Activated CD4-positive, alpha-beta T cell treated with anti-CD3 and anti-CD28 coated beads, Interleukin-2, amount 50 U/mL, for 48 hours (primary cell): ENCODE results near the gene OR13F1.
"Not testable (repeated sequence)": the region's sequence is repeated elsewhere in the genome, so short reads cannot be mapped to it uniquely, and the experiment has no call there.

Experiments used
- DNase-seq, 2 experiments: peaks; one replicate each; pipeline ENCODE4 v3.0.0-alpha.2; 2020

Gene OR13F1, protein sequence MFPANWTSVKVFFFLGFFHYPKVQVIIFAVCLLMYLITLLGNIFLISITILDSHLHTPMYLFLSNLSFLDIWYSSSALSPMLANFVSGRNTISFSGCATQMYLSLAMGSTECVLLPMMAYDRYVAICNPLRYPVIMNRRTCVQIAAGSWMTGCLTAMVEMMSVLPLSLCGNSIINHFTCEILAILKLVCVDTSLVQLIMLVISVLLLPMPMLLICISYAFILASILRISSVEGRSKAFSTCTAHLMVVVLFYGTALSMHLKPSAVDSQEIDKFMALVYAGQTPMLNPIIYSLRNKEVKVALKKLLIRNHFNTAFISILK

DNA sequence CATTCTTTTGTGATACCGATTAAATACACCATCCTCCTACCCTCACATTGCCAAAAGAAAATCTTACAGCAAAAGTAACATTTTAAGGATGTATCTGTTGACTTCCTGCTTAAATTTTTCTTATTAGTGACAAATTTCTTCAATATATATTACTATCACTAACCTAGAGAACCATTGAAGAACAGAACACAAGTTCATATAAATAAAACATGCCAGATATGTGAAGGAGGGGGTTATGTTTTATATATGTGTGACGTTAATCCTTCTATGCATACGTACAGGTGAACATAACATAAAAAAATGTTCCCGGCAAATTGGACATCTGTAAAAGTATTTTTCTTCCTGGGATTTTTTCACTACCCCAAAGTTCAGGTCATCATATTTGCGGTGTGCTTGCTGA is at the start of gene OR13F1:
OR13F1 (plus strand) TSS at position 301 of the 400 bp plus-strand sequence; CDS start at position 301, 0 bp downstream.
- no peak for DNase-seq

- DNase-seq: no peak
Measured at GRCh38 chr9:104456831-104457230, 47.2 kb upstream of the OR13F1 start.

DNA sequence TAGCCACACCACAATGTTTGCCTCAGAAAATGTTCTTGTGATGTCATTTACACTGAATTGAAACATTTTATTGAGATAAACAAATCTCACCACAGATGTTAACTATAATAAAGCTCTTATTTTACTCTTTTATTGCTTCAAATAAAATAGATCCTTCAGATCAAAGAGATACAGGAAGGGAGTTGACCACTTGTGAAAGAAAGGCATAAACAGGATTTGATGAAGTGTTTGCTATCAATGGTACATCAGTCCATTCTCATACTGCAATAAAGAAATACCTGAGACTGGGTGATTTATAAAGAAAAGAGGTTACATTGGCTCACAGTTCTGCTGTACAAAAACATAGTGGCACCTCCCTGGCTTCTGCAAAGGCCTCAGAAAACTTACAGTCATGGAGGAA is 40.2 kb upstream of the OR13F1 start:
- no peak for DNase-seq

DNA sequence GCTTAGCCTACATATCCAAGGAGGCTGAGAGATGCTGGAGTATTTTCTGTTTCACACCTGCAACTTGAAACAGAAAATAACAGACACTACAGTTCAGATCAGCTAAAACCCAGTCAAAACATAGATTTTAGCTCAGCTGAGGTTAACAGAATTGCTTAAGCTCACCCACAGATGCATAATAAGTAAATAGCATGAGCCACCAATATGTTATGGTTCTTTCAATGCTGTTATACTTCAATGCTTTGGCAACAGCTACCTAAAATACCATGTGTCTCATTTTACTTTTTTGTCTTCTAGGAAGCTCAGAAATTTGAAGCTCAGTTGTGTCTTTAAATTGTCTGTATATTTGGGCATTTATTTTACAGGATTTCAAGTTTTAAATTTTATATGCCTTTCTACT is 35.8 kb upstream of the OR13F1 start:
- no peak for DNase-seq

GRCh38 chr9:104482921-104483570 is 21.0 kb upstream of the OR13F1 start:
- no peak for DNase-seq

DNA sequence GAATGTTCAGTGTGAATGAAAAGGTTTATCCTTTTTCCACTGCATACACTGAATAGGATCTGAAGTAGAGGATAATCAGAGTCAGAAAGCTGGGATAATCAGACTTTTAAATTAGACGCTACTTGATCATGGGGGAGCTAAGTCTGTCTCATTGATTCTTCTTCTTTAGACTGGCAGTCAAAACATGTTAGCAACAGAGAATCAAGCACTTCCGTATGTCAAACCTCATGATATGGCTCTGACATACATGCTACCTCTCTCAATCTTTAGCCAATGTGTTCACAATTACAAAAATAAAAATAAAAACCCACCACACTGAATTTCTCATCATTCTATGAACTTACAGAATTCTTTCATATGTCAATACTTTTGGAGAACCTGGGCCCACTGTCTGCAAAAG is 19.0 kb upstream of the OR13F1 start:
- no peak for DNase-seq

DNA sequence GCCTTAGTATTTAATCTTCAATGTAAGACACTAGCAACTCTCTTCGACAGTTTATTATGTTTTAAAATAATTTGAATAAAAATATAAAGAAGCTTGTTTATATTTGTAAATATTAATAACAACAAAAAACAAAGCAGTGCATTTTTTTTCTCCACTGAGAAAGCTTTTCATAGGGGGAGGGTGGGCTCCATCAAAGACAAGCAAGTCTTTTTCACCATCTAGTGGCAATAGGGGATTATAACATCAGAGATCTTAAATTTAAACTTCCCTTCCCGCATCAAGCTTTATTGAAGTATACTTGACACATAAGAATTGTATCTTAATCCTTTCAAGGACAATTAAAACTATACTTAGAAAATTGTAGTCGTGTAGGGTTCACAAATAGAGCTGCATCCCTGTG is 9.3 kb upstream of the OR13F1 start:
- DNase-seq: no peak

GRCh38 chr9:104503440-104503839 is 623 bp upstream of the OR13F1 start:
- no peak for DNase-seq

GRCh38 chr9:104506565-104506964 is 2.5 kb downstream of the OR13F1 start:
- DNase-seq: no peak

DNA sequence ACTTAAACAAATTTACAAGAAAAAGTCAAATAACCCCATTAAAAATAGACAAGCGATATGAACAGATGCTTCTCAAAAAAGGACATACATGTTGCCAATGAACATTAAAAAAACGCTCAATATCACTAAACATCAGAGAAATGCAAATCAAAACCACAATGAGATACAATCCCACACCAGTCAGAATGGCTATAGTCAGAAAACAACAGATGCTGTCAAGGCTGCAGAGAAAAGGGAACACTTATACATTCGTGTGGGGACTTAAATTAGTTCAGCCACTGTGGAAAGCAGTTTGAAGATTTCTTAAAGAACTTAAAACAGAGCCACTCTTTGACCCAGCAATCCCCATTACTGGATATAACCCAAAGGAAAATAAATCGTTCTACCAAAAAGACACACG is 10.8 kb downstream of the OR13F1 start:
- DNase-seq: no peak

GRCh38 chr9:104520241-104520640 is 16.2 kb downstream of the OR13F1 start:
- not testable (repeated sequence) for DNase-seq

DNA sequence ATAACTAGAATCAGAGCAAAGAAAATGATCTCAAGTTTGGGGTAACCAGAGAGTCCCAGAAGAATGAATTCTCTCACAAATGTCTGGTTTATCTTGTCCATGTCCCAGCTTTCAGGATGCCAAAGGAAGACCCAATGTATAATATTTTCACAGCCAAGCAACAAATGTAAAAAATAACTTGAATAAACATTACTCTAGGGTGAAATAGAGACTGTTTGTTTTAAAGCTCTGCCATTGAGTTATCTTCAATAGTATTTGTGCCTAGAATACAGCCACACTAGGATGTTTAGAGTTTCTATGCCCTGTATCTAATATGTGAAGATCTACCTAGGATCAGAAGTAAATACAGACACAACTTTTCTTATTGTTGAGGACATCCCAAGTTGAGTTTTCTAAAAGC is 23.0 kb downstream of the OR13F1 start, which contains the start of gene OR13C4:
OR13C4 (minus strand) TSS at position 101 of the 400 bp plus-strand sequence; CDS start at position 101, 0 bp downstream.
- no peak for DNase-seq

GRCh38 chr9:104536756-104537155 is 32.7 kb downstream of the OR13F1 start, which contains the start of gene OR13C3:
OR13C3 (minus strand) TSS chr9:104536856; CDS start chr9:104536723, 133 bp downstream.
- DNase-seq: no peak

- no peak for DNase-seq
Measured at GRCh38 chr9:104539275-104539674, 35.2 kb downstream of the OR13F1 start.

GRCh38 chr9:104544644-104545043 is 40.6 kb downstream of the OR13F1 start:
- DNase-seq: no peak

- no peak for DNase-seq
Measured at GRCh38 chr9:104553261-104553660, 49.2 kb downstream of the OR13F1 start.
